Stimulated activated CD8-positive, alpha-beta memory T cell treated with anti-CD3 and anti-CD28 coated beads, Interleukin-12 subunit alpha, Interleukin-12 subunit beta, amount 100 ng/mL, for 4 hours (primary cell): ENCODE data around the gene CCDC110.
"Not testable (repeated sequence)": the region's sequence is repeated elsewhere in the genome, so short reads cannot be mapped to it uniquely, and the experiment has no call there.

Source experiments
- DNase-seq: peaks from one replicate; pipeline ENCODE4 v3.0.0-alpha.2; 2020; ENCODE audit warnings: low read depth

The CCDC110 gene

GRCh38 chr4:185471235-185472102 lies at the start of gene CCDC110:
TSS of gene CCDC110 (minus strand) at chr4:185471733. CDS start at chr4:185471683, 50 bp downstream.
- DNase-seq: peak; percentile 78

- no peak for DNase-seq
Observed at GRCh38 chr4:185520119-185520518, 48.6 kb upstream of the CCDC110 start.

GRCh38 chr4:185518494-185518893 lies 47.0 kb upstream of the CCDC110 start:
- no peak for DNase-seq

DNA sequence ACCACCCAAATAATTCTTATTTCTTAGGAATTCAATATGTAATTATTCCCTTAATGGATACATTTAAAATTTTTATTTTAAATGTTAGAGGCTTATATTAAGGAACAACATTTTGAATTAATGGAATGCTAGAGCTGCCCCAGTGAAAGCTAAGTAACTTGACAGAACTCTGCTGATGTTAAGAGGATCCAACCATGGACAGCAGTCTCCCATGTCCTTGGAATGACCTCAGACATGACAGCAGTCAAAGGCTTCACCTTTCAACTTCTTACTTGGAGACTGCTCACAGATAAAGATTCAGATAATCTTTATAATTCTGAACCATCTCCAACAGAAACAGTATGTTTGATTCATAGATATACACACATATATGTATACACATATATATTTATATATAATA lies 46.5 kb upstream of the CCDC110 start:
- DNase-seq: no peak

- DNase-seq: no peak
Observed at GRCh38 chr4:185515248-185515647, 43.7 kb upstream of the CCDC110 start.

DNA sequence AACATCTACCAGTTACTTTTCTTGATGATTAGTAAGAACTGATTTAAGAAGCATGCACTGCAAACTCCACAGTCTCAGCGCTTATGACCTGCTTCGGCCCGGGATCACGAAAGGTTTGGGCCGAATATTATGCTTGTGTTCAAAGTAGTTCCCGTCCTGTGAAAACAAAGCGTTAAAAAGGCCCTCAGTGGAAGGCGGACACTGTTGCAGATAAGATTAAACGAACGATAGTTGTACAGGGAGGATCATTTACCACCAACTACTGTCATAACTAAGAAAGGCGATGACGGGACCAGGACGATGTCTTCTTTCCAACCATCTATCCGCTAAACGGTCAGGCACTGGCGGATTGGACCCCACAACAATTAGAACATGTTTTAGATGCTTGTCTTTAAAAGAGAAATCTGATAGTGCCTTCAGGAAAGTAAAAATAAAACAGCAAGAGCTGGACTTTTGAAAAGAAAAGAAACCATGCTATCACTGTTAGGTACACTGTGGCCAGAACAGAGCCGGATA lies 42.7 kb upstream of the CCDC110 start:
- no peak for DNase-seq

- DNase-seq: no peak
Observed at GRCh38 chr4:185513489-185514181, 42.1 kb upstream of the CCDC110 start.

- no peak for DNase-seq
Observed at GRCh38 chr4:185512516-185512915, 41.0 kb upstream of the CCDC110 start.

DNA sequence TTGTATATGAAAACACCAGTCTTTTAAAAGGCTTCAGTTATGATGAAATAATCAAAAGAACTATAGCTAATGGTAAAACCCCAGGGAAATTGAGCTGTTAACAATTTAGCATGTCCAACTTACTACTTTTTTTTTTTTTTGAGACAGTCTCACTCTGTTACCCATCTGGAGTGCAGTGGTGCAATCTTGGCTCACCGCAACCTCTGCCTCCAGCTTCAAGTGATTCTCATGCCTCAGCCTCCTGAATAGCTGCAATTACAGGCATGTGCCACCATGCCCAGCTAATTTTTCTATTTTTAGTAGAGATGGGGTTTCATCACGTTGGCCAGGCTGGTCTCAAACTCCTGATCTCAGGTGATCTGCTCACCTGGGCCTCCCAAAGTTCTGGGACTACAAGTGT lies 39.7 kb upstream of the CCDC110 start:
- DNase-seq: not testable (repeated sequence)

DNA sequence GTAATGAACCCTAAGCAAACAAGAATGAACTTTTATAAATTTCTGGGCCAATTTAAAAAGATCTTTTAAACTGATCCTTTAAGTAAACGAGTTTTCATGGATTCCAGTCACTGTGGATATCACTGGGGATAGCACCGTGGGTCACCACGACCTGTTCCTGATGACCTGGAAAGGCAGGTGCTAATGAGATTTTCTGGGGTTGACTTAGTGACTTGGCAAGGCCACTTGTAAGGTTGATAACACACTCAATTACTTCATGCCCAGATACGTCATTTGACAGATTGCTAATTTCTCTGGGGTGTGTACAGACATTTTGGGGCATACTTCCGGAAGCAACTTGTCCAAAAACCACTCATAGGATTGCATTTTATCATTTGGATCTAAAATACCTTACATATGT lies 39.3 kb upstream of the CCDC110 start:
- no peak for DNase-seq

GRCh38 chr4:185508181-185508580 lies 36.6 kb upstream of the CCDC110 start:
- no peak for DNase-seq

DNA sequence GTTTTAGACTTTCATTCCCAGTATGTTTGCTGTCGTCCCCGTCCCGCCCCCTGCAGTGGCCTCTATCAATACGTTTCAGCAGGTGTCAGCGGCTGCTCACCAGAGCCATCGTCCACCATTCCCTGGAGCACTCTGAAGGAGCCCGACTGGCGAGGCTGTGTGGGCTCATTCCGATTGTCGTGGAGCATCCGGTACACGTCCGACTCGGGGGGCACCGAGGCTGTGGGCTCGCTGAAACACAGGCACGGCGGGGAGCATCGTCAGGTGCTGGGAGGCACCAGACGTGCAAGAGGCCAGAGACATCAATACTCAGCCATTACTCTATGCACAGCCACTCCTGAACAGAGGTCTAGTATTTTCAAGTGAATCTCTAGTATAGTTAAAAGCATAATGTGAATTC lies 34.9 kb upstream of the CCDC110 start:
- DNase-seq: no peak

- no peak for DNase-seq
Observed at GRCh38 chr4:185504098-185505047, 32.8 kb upstream of the CCDC110 start.

GRCh38 chr4:185502386-185502785 lies 30.9 kb upstream of the CCDC110 start:
- DNase-seq: no peak

DNA sequence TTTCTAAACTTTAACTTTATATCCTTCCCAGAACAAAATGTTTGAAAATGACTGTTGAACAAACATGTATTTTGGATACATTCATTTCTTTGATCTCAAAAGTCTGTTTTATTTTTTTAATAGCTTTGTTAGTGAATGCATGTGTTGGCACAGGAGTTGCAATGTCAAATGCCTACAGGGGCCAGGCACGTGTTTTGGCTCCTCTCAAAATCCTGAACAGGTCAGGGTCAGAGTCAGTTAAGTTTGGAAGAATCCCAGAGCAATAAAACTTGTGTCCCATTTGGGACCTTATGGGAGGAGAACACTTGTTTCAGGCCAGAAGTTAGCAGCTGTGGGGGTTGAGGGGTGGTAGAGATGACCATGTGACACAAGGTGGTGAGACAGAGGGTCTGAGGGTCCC lies 29.0 kb upstream of the CCDC110 start:
- DNase-seq: no peak

DNA sequence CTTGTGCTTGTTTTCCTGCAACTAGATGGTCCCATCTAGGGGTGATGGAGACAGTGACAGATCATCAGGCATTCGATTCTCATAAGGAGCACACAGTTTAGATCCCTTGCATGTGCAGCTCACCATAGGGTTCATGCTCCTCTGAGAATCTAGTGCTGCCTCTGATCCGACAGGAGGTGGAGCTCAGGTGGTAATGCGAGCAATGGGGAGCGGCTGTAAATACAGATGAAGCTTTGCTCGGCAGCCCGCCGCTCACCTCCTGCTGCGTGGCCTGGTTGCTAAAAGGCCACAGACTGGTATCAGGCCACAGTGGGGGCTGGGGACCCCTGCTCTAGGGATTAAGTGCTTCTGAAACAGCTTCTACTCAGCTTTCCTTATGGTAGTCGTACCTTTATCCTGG lies 28.5 kb upstream of the CCDC110 start:
- no peak for DNase-seq

DNA sequence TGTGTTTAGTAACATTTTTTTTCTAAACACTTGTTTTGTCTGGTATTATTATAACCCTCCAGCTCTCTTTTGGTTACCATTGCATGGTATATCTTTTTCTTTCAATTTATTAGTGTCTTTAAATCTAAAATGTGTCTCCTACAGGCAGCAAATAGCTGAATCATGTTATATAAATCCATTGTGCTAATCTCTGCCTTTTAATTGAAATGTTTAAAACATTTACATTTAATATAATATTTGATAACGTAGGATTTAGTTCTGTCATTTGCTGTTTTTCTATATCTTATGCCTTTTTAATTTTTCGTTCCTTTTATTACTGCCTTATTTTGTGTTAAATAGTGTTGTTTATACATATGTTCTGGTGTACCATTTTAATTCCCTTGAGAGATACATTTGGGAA lies 17.1 kb upstream of the CCDC110 start:
- no peak for DNase-seq

- DNase-seq: no peak
Observed at GRCh38 chr4:185481401-185481800, 9.9 kb upstream of the CCDC110 start.

DNA sequence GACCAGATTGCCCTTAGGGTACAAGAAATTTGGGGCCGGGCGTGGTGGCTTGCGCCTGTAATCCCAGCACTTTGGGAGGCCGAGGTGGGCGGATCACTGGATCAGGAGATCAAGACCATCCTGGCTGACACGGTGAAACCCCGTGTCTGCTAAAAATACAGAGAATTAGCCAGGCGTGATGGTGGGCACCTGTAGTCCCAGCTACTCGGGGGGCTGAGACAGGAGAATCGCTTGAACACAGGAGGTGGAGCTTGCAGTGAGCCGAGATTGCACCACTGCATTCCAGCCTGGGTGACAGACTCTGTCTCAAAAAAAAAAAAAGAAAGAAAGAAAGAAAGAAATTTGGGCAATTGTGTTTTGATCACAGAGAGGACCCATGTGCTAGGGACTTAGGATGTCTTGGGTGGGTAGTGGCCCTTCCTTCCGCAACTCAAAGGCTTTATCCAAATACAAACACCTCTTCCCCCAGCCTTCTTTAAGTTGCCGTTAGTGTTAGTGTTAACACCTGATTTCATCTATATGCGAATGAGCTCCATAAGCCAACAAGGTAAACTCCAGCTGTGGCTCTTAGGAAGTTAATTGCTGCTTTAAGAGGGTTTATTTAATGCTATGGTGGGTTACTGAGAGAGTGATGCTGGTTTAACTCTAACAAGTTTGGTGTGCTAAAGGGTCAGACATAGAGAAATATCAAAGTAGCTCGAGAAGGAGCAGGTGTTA lies 8.6 kb upstream of the CCDC110 start:
- no peak for DNase-seq

DNA sequence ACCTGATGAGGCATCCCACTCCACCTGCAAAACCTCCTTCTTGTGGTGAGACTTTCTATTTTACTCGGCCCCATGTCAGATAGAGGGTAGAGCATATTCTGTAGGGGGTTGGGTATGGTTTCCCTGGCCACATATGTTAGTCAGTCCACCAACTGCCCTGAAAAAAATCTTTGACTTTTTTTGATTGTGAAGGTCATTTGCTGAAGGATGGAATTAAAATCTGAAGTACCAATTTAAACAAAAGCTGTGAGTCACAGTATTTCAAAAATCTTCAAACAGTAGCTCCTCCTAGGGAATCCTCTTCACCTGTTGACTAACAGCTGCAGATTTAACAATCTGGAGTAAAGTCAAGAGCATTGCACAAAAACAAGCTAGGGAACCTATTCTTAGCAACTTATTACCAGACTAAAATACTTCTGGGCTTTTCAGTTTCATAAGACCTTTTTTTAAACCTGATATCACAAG lies 8.0 kb upstream of the CCDC110 start:
- DNase-seq: no peak

GRCh38 chr4:185473247-185473646 lies 1.7 kb upstream of the CCDC110 start:
- DNase-seq: no peak
